OCI-LY7 (cell line): Measurements from ENCODE around the gene GRID1.

Source experiments
- EZH2phosphoT487 ChIP-seq: fragments of 200-600 bp; sonication (generic); IDR thresholded peaks from 2 replicates; pipeline ENCODE4 v1.6.1; 2018; ENCODE audit warnings: low read depth, borderline replicate concordance, mild to moderate bottlenecking, mixed run types, antibody characterized with exemption, low read length, moderate library complexity, mixed read lengths
- TF ChIP-seq, protein P1 (sequence below): fragments of 200-600 bp; sonication (generic); conservative IDR thresholded peaks from 2 replicates; pipeline ENCODE4 v1.5.1; 2014; ENCODE audit warnings: mild to moderate bottlenecking, antibody characterized with exemption, low read length, moderate library complexity, mixed read lengths

DNA sequence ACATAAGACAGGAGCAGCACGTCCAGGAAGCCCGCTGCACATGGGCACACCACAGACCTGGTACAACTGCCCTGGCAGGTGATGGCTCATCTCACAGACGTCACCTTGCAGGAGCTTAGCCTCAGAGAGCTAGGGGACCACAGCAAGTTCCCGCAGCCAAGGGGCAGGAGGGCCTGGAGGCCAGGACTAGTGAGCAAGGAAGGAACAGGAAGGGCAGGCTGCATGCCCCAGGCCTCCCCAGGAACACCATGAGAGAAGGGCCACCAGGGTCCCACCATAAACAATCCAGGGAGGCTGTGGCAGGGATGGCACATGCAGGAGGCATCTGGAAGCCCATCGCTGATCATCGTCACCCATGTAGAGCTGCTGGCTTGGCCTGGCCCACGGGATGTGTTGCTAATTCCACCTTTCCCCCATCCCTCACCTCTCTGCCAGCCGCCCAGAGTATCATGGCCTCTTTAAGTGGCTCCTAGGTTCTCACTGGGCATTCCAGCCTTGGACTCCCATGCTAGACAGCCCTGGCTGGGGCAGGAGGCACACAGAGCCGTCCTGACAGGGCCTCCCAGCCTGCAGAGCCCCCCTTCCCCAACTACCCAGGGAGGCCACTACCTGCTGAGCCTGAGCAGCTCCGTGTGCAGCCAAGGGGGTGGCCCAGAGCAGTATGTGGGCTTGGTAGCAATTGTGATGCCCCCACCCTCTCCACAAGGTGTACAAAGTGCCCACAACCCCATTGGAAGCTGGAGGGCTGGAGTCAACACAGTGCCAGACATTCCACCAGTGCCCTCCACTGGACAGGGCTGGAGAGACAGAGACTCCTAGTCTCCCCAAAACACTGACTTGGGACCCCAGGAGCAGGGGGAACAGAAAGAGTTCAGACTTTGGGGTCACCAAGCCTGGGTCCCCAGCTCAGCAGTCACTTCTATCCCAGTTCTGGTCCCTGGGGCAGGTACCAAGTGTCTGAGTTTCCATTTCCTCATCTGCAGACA is 35.5 kb downstream of the GRID1 start:
- TF ChIP-seq, protein P1, sequence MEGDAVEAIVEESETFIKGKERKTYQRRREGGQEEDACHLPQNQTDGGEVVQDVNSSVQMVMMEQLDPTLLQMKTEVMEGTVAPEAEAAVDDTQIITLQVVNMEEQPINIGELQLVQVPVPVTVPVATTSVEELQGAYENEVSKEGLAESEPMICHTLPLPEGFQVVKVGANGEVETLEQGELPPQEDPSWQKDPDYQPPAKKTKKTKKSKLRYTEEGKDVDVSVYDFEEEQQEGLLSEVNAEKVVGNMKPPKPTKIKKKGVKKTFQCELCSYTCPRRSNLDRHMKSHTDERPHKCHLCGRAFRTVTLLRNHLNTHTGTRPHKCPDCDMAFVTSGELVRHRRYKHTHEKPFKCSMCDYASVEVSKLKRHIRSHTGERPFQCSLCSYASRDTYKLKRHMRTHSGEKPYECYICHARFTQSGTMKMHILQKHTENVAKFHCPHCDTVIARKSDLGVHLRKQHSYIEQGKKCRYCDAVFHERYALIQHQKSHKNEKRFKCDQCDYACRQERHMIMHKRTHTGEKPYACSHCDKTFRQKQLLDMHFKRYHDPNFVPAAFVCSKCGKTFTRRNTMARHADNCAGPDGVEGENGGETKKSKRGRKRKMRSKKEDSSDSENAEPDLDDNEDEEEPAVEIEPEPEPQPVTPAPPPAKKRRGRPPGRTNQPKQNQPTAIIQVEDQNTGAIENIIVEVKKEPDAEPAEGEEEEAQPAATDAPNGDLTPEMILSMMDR, result peak; percentile 39
- TF ChIP-seq EZH2phosphoT487, result no peak
